Prostate gland (tissue), 2 donors: ENCODE measurements around the gene PDSS1. TPM values are rescaled to one million over a fixed set of nuclear protein-coding genes. Genes with fewer than 3 reads are reported as not detected.

Experiments used
- DNase-seq: peaks from one replicate; pipeline ENCODE4 v3.0.0-alpha.2; 2019; ENCODE audit warnings: low spot score
- H3K27ac ChIP-seq, 2 donors: fragments of 200-600 bp; sonication (generic); 2 replicates each; pipeline ENCODE4 v1.5.1; 2017 to 2019
- H3K27me3 ChIP-seq: fragments of 200-600 bp; sonication (generic); replicated peaks from 2 replicates; pipeline ENCODE4 v1.5.1; 2019; ENCODE audit not compliant: insufficient read depth
- H3K36me3 ChIP-seq, 2 donors: fragments of 200-600 bp; sonication (generic); 1 replicate in 1 of 2; 2 replicates in 1 of 2; pipeline versions ENCODE4 v1.5.1 to v1.8.1; 2017 to 2019
- H3K4me1 ChIP-seq: fragments of 200-600 bp; sonication (generic); replicated peaks from 2 replicates; pipeline ENCODE4 v1.5.1; 2019
- H3K4me3 ChIP-seq, 2 donors: fragments of 200-600 bp; sonication (generic); 2 replicates each; pipeline ENCODE4 v1.5.1; 2017 to 2019
- H3K9me3 ChIP-seq: fragments of 200-600 bp; sonication (generic); 2 replicates; pipeline ENCODE4 v1.5.1; 2017
- POLR2A ChIP-seq: fragments of 450-650 bp; IDR thresholded peaks from one replicate; pipeline ENCODE4 v1.6.1; 2016; ENCODE audit warnings: antibody characterized with exemption, mild to moderate bottlenecking
- POLR2AphosphoS5 ChIP-seq: sonication (generic); formaldehyde crosslinking; IDR thresholded peaks from one replicate; pipeline ENCODE4 v1.6.1; 2017; ENCODE audit warnings: antibody characterized with exemption
- WGBS: methylation state at CpG from one replicate; pipeline ENCODE4 v1.1.5; 2018; 5-methylcytosine and 5-hydroxymethylcytosine counted together
- intact Hi-C: fragments of 100-400 bp; cut with DNase I; formaldehyde crosslinking; loops from one replicate; pipeline ENCODE4 v1.14.2; 2022
- total RNA-seq, 2 donors: library from RNA; depleted of rRNA; stranded (reverse); fragments of >200 nt; gene quantifications; one replicate each; pipeline ENCODE4 v1.1.0, GENCODE V29; 2016
- TF ChIP-seq, protein P1 (sequence below), 4 experiments: fragments of 200-600 bp in 2 of 4; fragments of 450-650 bp in 2 of 4; sonication (generic) in 2 of 4; IDR thresholded peaks; 1 replicate in 3 of 4; 2 replicates in 1 of 4; pipeline ENCODE4 v1.5.1; 2016 to 2019; ENCODE audit warnings: antibody characterized with exemption in 4 of 4, mild to moderate bottlenecking in 2 of 4, moderate library complexity in 2 of 4

Gene PDSS1
- total RNA-seq, 2 donors from 2014 or later, result 2.8 to 6.8 TPM

DNA sequence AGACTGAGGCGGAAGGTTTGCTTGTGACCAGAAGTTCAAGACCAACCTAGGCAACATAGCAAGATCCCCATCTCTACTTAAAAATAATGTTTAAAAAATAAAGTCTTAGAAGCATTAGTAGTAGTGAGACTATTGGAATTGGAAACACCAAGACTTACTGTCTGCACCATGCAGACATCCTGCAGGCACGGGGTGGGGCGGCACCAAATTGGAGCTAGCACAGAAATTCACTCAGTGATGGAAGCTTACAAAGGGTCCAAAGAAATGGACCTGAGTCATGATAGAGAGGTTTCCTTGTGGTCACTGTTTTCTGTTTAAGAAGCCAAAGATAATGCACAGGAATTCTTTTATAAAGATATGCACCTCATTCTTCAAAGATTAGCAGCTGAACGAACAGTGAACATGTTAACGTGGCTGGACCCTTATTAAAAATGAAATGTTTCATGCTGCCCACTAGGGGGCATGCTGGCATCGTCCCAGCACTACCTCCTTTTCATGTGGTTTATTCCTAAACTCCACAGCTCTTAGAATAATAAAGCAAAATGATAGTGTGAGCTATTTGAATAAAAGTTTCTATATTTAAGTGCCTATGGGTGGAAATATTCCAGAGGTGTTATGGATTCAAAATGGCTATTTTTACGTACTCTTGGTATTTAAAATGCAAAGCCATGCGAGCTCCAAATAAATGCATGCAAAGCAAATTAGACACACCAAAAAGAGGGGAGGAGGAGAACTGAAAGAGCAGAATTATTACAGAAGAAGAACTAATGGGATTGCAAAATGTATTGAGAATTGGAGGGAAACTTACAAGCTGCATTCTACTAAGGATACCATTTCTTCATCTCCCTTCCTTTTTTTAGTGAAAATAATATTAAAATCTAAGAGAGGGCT is 28.6 kb downstream of the PDSS1 start:
- Histone ChIP-seq H3K36me3 (no peaks in the 10 kb centered on the region), H3K4me1 (no peaks in the 10 kb centered on the region), H3K4me3 (no peak overlapping the region), H3K9me3 (no peaks in the 10 kb centered on the region), H3K27me3 (no peaks in the 10 kb centered on the region), H3K27ac (no peak overlapping the region)
- intact Hi-C loops, result loop anchor here (2.0 kb wide), 1 partner anchor 157 kb away; no protein-coding TSS in a partner anchor
- DNase-seq, result no peak
- TF ChIP-seq POLR2AphosphoS5 (peak; percentile 52), POLR2A (no peak)
- TF ChIP-seq, protein P1, sequence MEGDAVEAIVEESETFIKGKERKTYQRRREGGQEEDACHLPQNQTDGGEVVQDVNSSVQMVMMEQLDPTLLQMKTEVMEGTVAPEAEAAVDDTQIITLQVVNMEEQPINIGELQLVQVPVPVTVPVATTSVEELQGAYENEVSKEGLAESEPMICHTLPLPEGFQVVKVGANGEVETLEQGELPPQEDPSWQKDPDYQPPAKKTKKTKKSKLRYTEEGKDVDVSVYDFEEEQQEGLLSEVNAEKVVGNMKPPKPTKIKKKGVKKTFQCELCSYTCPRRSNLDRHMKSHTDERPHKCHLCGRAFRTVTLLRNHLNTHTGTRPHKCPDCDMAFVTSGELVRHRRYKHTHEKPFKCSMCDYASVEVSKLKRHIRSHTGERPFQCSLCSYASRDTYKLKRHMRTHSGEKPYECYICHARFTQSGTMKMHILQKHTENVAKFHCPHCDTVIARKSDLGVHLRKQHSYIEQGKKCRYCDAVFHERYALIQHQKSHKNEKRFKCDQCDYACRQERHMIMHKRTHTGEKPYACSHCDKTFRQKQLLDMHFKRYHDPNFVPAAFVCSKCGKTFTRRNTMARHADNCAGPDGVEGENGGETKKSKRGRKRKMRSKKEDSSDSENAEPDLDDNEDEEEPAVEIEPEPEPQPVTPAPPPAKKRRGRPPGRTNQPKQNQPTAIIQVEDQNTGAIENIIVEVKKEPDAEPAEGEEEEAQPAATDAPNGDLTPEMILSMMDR (IDR thresholded peaks at IDR 0.05), result peak; percentile 58 to 93 (median 81)
- WGBS, result 55% methylated on average over 8 of the region's 8 CpGs

DNA sequence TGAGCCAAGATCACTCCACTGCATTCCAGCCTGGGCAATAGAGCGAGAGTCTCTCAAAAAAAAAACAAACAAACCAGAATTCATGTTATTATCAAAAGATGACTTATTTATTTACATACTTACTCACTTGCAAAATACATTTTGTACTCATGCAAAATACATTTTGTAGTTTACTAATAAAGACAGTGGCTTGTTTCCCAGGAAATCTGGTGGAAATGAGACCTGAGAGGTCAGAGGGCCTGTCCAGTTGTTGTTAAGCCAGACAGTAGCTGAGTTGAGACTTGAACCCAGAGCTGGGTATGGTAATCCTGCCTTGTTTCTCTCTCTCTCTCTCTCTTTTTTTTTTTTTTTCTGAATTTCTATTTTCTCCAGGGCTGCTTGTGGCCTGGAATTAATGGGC is 29.5 kb downstream of the PDSS1 start:
- Histone ChIP-seq H3K9me3 (no peaks in the 10 kb centered on the region), H3K36me3 (no peaks in the 10 kb centered on the region), H3K27ac (no peak overlapping the region), H3K27me3 (no peaks in the 10 kb centered on the region), H3K4me3 (no peak overlapping the region), H3K4me1 (no peaks in the 10 kb centered on the region)
- intact Hi-C loops, result loop anchor here (2.0 kb wide), 1 partner anchor 156 kb away; no protein-coding TSS in a partner anchor
- WGBS, result 96% methylated on average over 1 of the region's 1 CpG
- TF ChIP-seq POLR2A (no peak), POLR2AphosphoS5 (no peak)
- TF ChIP-seq, protein P1 (IDR thresholded peaks at IDR 0.05), result no peak
- DNase-seq, result no peak

GRCh38 chr10:26728957-26729356 is 31.5 kb downstream of the PDSS1 start:
- H3K36me3 ChIP-seq, result no peaks in the 10 kb centered on the region
- 88% methylated on average over 7 of the region's 7 CpGs for WGBS
- DNase-seq, result no peak

GRCh38 chr10:26729395-26729794 is 31.9 kb downstream of the PDSS1 start:
- Histone ChIP-seq H3K27ac (no peak overlapping the region), H3K27me3 (no peaks in the 10 kb centered on the region), H3K36me3 (no peaks in the 10 kb centered on the region), H3K4me1 (no peaks in the 10 kb centered on the region), H3K9me3 (no peaks in the 10 kb centered on the region), H3K4me3 (no peak overlapping the region)
- WGBS, result 92% methylated on average over 4 of the region's 4 CpGs
- TF ChIP-seq POLR2A, result no peak
- TF ChIP-seq, protein P1 (IDR thresholded peaks at IDR 0.05), result no peak
- no peak for DNase-seq
- intact Hi-C loops, result no loop called here

More at GRCh38 chr10:26728957-26729356, 31.5 kb downstream of the PDSS1 start:
- Histone ChIP-seq H3K27me3 (no peaks in the 10 kb centered on the region), H3K4me1 (no peaks in the 10 kb centered on the region), H3K4me3 (no peak overlapping the region), H3K9me3 (no peaks in the 10 kb centered on the region), H3K27ac (no peak overlapping the region)
- no peak for TF ChIP-seq POLR2AphosphoS5
- TF ChIP-seq, protein P1 (IDR thresholded peaks at IDR 0.05), result no peak
- no peak for TF ChIP-seq POLR2A
- intact Hi-C loops, result no loop called here

GRCh38 chr10:26730552-26730951 is 33.1 kb downstream of the PDSS1 start:
- intact Hi-C loops, result no loop called here
- WGBS, result 92% methylated on average over 2 of the region's 2 CpGs
- H3K27ac ChIP-seq, result no peak overlapping the region
- no peak for DNase-seq
- H3K9me3 ChIP-seq, result no peaks in the 10 kb centered on the region
- no peak overlapping the region for H3K4me3 ChIP-seq
- TF ChIP-seq POLR2A (no peak), POLR2AphosphoS5 (no peak)
- TF ChIP-seq, protein P1 (IDR thresholded peaks at IDR 0.05), result no peak
- H3K36me3 ChIP-seq, result no peaks in the 10 kb centered on the region
- H3K27me3 ChIP-seq, result no peaks in the 10 kb centered on the region
- H3K4me1 ChIP-seq, result no peaks in the 10 kb centered on the region
